ENCODE measurements around the gene KCNJ11. TPM values are rescaled to one million over a fixed set of nuclear protein-coding genes. Genes with fewer than 3 reads are reported as not detected.
A peak's percentile ranks its signal among the peaks of the same experiment; 100 is the strongest.

Gene KCNJ11
- total and polyA plus RNA-seq, 10 donors = 0.13 to 3.8 (median 1.5) TPM; not detected in 1

DNA sequence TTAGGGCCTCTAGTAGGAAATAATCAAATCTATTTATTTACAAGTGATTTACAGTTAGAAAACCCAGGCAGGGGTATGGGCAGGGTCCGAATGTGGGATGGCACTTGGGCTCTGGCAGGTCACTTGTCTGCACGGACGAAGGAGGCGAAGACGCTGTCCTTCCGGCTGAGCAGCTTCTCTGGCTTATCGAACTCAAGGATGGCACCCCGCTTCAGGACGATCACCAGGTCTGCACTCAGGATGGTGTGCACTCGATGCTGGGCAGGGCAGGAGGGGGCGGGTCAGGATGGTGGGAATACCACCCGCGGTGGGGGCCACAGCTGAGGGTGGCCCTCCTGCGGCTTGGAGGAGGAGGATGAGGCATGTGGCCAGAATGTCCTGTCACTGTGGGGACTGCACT lies 4.4 kb upstream of the KCNJ11 start:
- intact Hi-C loops (cut with DNase I; ENCODE audit: low total_unique reads) = no loop called here
- no peaks in the 10 kb centered on the region for H3K36me3 ChIP-seq
- H3K27me3 ChIP-seq (replicated peaks in 1 of 7) = peaks cover 0 to 15% (median 0%) of the 10 kb centered on the region in 7 donors
- no peak overlapping the region for H3K4me3 ChIP-seq
- peak; percentile 74 for DNase-seq
- no peak for TF ChIP-seq POLR2A (IDR thresholded peaks at IDR 0.05)
- TF ChIP-seq, protein P1, sequence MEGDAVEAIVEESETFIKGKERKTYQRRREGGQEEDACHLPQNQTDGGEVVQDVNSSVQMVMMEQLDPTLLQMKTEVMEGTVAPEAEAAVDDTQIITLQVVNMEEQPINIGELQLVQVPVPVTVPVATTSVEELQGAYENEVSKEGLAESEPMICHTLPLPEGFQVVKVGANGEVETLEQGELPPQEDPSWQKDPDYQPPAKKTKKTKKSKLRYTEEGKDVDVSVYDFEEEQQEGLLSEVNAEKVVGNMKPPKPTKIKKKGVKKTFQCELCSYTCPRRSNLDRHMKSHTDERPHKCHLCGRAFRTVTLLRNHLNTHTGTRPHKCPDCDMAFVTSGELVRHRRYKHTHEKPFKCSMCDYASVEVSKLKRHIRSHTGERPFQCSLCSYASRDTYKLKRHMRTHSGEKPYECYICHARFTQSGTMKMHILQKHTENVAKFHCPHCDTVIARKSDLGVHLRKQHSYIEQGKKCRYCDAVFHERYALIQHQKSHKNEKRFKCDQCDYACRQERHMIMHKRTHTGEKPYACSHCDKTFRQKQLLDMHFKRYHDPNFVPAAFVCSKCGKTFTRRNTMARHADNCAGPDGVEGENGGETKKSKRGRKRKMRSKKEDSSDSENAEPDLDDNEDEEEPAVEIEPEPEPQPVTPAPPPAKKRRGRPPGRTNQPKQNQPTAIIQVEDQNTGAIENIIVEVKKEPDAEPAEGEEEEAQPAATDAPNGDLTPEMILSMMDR (IDR thresholded peaks at IDR 0.05 in 8 of 11, conservative IDR thresholded peaks at IDR 0.05 in 3 of 11) = no peak
- no peak for TF ChIP-seq POLR2AphosphoS5 (IDR thresholded peaks at IDR 0.05)
- H3K4me1 ChIP-seq = peaks cover 0 to 19% (median 12%) of the 10 kb centered on the region in 6 donors
- H3K9me3 ChIP-seq = no peaks in the 10 kb centered on the region
- H3K27ac ChIP-seq = no peak overlapping the region
- WGBS, 5 donors = 85 to 92% (median 90%) methylated on average over 10 to 14 of the region's 14 CpGs

DNA sequence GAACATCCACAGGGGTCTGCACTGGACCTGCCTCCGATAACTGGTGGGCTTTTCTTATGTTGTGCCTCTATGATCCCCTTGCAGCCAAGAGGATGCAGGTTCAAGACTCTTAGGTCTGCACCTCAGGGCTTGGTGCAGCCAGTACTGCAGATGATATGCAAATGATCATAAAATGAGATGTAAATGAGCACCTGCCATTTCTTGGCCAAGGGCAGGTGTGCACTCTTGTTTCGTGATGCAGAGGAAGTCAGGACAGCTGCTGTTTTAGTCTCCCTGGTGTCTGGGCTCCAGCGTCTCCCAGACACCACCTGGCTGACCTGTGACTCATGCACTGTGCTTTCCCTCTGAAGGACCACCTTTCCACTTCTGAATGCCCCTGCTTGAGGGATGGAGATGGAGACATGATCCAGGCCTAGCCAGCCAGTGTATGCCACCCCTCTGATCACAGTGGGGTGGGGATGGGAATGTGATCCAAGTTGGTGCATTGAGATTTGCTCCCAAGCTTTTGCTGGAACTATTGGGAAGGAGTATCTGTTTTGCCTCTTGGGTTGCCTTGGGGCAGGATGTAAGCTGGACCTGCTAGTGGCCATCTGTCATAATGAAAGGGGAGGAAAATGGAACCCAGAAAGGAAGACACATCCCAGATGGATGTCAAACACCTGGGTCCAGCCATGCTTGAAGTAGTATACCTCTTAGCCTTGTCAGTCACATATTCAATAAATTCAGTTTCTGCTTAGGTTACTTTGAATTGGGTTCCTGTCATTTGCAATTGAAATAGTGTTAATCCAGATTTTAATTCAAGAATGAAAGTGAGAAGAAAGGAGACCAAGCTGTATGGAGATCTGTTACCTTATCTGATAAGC lies 3.3 kb upstream of the KCNJ11 start:
- Histone ChIP-seq H3K27me3 (replicated peaks in 1 of 7) (peaks cover 0 to 22% (median 0%) of the 10 kb centered on the region in 7 donors), H3K36me3 (no peaks in the 10 kb centered on the region), H3K27ac (no peak overlapping the region), H3K4me3 (no peak overlapping the region), H3K9me3 (no peaks in the 10 kb centered on the region), H3K4me1 (peaks cover 0 to 22% (median 12%) of the 10 kb centered on the region in 6 donors)
- no peak for DNase-seq
- WGBS, 5 donors = 62 to 87% (median 74%) methylated on average over 2 to 3 of the region's 3 CpGs
- intact Hi-C loops (cut with DNase I; ENCODE audit: low total_unique reads) = no loop called here
- TF ChIP-seq POLR2AphosphoS5 (IDR thresholded peaks at IDR 0.05) = peak in 2 of 3 donors; percentile 30 to 42
- TF ChIP-seq, protein P1 (IDR thresholded peaks at IDR 0.05 in 8 of 11, conservative IDR thresholded peaks at IDR 0.05 in 3 of 11) = no peak

DNA sequence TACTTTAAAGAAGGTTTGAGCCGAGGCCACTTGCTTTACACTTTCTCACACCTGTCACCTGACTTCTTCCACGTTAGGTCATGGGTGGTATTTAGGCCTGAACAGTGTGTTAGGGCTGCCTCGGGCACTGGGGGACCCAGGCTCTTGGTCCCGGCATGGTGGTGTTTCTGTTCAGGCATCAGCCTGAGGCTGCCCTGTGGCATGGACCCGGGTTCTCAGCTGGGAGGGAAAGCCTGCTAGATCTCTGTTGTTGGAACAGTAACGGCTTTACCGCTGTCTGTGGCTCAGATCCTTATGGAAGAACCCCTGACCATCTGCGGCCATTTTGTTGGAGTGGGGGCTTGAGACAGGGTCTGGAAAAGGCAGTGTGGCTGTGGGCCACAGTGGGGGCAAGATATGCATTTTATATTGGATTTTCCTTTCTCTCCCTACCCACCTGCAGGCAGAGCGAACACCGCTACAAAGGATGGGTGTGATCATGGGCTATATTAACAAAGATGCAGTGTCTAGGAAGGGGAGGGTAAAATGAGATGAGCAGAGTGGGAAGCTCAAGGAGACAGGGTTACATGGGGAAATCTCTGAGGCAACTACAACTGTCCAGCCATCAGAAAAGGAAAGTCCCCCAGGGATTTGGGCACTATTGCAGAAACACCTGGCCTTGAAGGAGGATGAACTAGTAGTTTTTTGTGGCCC lies 1.6 kb upstream of the KCNJ11 start:
- 56 to 68% (median 64%) methylated on average over 9 to 10 of the region's 10 CpGs for WGBS, 5 donors
- Histone ChIP-seq H3K4me1 (peaks cover 0 to 28% (median 12%) of the 10 kb centered on the region in 6 donors), H3K27me3 (replicated peaks in 1 of 7) (peaks cover 0 to 35% (median 0%) of the 10 kb centered on the region in 7 donors), H3K36me3 (no peaks in the 10 kb centered on the region), H3K4me3 (peak overlapping the region in 5 of 8 donors; percentile 44 to 79 (median 54)), H3K27ac (peak overlapping the region in 1 of 8 donors; percentile 65), H3K9me3 (no peaks in the 10 kb centered on the region)
- TF ChIP-seq POLR2AphosphoS5 (IDR thresholded peaks at IDR 0.05) (no peak), POLR2A (IDR thresholded peaks at IDR 0.05) (no peak)
- TF ChIP-seq, protein P1 (IDR thresholded peaks at IDR 0.05 in 8 of 11, conservative IDR thresholded peaks at IDR 0.05 in 3 of 11) = no peak
- peak; percentile 77 for DNase-seq
- intact Hi-C loops (cut with DNase I; ENCODE audit: low total_unique reads) = no loop called here
